ENCODE results near the gene MAN1C1. TPM values are rescaled to one million over a fixed set of nuclear protein-coding genes. Genes with fewer than 3 reads are reported as not detected.

Gene MAN1C1
- total and polyA plus RNA-seq, 9 of the 15 experiments (the other 6 are each of a cell fraction or from before 2014, with no cell fraction given) = 0.04 to 0.44 (median 0.10) TPM; not detected in 3

DNA sequence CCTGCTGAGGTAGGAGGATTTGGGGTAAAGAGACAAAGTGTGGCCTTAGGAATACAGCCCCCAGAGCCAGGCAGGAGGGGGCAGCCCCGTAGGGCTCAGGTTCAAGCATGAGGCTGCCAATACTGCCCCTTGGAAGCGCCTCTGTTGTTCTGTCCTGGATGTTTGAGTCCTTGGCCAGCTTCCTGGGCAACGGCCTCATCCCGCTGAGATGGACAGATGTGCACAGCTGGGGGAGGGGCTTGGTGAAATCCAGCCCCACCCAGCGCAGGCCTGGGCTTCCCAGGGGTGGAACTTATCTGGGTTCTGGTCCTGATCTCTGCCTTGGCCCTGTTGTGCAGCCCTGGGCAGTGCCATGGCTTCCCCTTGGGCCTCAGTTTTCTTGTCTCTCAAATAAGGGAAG lies 34.8 kb upstream of the MAN1C1 start (continued):
- TF ChIP-seq NRF1 (conservative IDR thresholded peaks at IDR 0.05 in 1 of 2, IDR thresholded peaks at IDR 0.05 in 1 of 2) (peak; percentile 70 to 75), CAMTA2 (CRISPR knock-in tag; conservative IDR thresholded peaks at IDR 0.05) (no peak), ARID2 (IDR thresholded peaks at IDR 0.05) (no peak), CTBP1 (IDR thresholded peaks at IDR 0.05; ENCODE audit: borderline replicate concordance) (peak; percentile 19; the same call in 1 of the 2 replicates)
- TF ChIP-seq, protein P1, sequence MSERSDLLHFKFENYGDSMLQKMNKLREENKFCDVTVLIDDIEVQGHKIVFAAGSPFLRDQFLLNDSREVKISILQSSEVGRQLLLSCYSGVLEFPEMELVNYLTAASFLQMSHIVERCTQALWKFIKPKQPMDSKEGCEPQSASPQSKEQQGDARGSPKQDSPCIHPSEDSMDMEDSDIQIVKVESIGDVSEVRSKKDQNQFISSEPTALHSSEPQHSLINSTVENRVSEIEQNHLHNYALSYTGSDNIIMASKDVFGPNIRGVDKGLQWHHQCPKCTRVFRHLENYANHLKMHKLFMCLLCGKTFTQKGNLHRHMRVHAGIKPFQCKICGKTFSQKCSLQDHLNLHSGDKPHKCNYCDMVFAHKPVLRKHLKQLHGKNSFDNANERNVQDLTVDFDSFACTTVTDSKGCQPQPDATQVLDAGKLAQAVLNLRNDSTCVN (CRISPR knock-in tag; IDR thresholded peaks at IDR 0.05) = no peak
- TF ChIP-seq, protein P2, sequence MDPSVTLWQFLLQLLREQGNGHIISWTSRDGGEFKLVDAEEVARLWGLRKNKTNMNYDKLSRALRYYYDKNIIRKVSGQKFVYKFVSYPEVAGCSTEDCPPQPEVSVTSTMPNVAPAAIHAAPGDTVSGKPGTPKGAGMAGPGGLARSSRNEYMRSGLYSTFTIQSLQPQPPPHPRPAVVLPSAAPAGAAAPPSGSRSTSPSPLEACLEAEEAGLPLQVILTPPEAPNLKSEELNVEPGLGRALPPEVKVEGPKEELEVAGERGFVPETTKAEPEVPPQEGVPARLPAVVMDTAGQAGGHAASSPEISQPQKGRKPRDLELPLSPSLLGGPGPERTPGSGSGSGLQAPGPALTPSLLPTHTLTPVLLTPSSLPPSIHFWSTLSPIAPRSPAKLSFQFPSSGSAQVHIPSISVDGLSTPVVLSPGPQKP (CRISPR knock-in tag; IDR thresholded peaks at IDR 0.05) = no peak

DNA sequence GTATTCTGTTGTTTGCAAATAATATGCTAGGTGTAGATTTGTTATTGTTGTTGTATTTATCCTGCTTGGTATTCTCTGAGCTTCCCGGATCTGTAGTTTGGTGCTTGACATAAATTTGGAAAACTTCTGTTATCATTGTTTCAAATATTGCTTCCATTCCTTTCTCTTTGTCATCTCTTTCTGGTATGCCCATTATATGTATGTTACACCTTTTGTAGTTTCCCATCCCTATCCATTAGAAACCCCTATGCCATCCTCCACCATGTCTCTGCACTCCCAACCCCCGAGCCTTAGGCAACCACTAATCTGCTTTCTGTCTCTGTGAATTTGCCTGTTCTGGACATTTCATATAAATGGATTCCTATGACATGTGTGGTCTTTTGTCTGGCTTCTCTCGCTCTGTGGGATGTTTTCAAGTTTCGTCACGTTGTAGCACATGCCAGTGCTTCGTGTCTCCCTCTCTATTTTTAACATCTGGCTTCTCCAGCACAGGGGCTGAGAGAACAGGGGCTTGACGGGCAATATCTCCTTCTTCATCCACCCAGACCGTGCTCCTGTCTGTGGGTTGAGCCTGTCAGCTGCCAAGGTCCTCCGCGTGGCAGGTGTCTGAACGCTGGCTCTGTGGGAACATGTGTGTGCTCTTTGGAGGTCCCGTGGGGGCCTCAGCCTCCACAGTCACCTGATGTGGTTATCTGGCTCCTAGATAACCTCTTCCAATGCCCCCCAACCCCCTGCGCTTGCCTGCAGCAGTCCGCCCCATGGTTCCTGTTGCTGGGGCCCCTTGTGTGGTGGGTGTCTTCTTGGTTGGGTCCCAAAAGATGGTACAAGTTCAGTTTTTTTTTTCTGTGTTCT lies 32.8 kb upstream of the MAN1C1 start:
- H3K9me1 ChIP-seq (ENCODE audit: control insufficient read depth, insufficient read depth, low read length) = no peaks in the 10 kb centered on the region
- no peak overlapping the region for H3K27ac ChIP-seq (ENCODE audit: extremely low read depth, low read depth, low read length)
- H3K9ac ChIP-seq (ENCODE audit: insufficient read depth in 1 of 2, low read depth in 2 of 2, low read length in 2 of 2) = peak overlapping the region in 1 of 2 experiments; percentile 37; a peak in 1 of 4 replicates
- ATAC-seq (no peak), FAIRE-seq (no peak), DNase-seq (ENCODE audit: extremely low read depth in 1 of 4, low spot score in 3 of 4) (no peak)
- H3K9me3 ChIP-seq (replicated peaks; ENCODE audit: control insufficient read depth, insufficient read depth, low read depth, low read length) = no peaks in the 10 kb centered on the region
- CTCF ChIA-PET (ENCODE audit: low intra/inter-chr PET ratio) = no interaction called here
- intact Hi-C loops (cut with micrococcal nuclease) = no loop called here
- 20% methylated on average over 14 of the region's 14 CpGs for WGBS (ENCODE audit: insufficient coverage, low coverage, missing lambda C conversion rate)
- peaks cover 0 to 14% of the 10 kb centered on the region in 2 experiments; a peak in 3 of 5 replicates for H3K4me1 ChIP-seq (replicated peaks in 1 of 2; ENCODE audit: control insufficient read depth in 2 of 2, insufficient read depth in 2 of 2, low read length in 2 of 2)
- H3K4me3 ChIP-seq = no peak overlapping the region
- in situ Hi-C loops (cut with MboI) = no loop called here
- H3K79me2 ChIP-seq (ENCODE audit: control insufficient read depth, insufficient read depth, low read length) = no peaks in the 10 kb centered on the region
- POLR2A ChIA-PET = interaction anchor here (1.0 to 2.7 kb wide), 2 partner anchors 14 to 67 kb away, joined by 4 to 6 read pairs; no protein-coding TSS in a partner anchor
- H3K36me3 ChIP-seq (ENCODE audit: control insufficient read depth, insufficient read depth, low read length) = no peaks in the 10 kb centered on the region
- no TSS peak for BruUV-seq (replicated peaks)
- H3K27me3 ChIP-seq (ENCODE audit: control insufficient read depth in 2 of 2, insufficient read depth in 2 of 2, low read length in 2 of 2) = peaks cover 27 to 54% of the 10 kb centered on the region in 2 experiments
- H2AFZ ChIP-seq (ENCODE audit: low read depth, low read length) = no peak overlapping the region
- H4K20me1 ChIP-seq (replicated peaks; ENCODE audit: control insufficient read depth, insufficient read depth, low read length) = 0 out of 2 replicates have a peak, but pooled peaks cover 5% of the 10 kb centered on the region
- H3K4me2 ChIP-seq (ENCODE audit: insufficient read depth, low read length) = no peak overlapping the region
